ENCODE measurements around the gene HIF1A.
"Not testable (repeated sequence)": the region's sequence is repeated elsewhere in the genome, so short reads cannot be mapped to it uniquely, and the experiment has no call there.

HIF1A gene

DNA sequence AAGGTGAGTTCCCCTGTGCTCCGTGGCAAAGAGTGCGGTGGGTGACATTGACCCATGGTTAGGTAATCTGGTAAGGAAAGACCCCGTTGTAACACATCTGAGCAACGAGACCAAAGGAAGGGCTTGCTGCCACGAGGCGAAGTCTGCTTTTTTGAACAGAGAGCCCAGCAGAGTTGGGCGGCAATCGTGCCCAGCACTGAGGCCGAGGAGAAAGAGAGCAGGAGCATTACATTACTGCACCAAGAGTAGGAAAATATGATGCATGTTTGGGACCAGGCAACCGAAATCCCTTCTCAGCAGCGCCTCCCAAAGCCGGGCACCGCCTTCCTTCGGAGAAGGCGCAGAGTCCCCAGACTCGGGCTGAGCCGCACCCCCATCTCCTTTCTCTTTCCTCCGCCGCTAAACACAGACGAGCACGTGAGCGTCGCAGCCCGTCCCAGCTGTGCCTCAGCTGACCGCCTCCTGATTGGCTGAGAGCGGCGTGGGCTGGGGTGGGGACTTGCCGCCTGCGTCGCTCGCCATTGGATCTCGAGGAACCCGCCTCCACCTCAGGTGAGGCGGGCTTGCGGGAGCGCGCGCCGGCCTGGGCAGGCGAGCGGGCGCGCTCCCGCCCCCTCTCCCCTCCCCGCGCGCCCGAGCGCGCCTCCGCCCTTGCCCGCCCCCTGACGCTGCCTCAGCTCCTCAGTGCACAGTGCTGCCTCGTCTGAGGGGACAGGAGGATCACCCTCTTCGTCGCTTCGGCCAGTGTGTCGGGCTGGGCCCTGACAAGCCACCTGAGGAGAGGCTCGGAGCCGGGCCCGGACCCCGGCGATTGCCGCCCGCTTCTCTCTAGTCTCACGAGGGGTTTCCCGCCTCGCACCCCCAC is at the start of gene HIF1A:
Gene HIF1A (plus strand): TSS at position 684 of the 865 bp plus-strand sequence. CDS start 292 bp downstream, outside the sequence.
- DNase-seq: peak; percentile 96

DNA sequence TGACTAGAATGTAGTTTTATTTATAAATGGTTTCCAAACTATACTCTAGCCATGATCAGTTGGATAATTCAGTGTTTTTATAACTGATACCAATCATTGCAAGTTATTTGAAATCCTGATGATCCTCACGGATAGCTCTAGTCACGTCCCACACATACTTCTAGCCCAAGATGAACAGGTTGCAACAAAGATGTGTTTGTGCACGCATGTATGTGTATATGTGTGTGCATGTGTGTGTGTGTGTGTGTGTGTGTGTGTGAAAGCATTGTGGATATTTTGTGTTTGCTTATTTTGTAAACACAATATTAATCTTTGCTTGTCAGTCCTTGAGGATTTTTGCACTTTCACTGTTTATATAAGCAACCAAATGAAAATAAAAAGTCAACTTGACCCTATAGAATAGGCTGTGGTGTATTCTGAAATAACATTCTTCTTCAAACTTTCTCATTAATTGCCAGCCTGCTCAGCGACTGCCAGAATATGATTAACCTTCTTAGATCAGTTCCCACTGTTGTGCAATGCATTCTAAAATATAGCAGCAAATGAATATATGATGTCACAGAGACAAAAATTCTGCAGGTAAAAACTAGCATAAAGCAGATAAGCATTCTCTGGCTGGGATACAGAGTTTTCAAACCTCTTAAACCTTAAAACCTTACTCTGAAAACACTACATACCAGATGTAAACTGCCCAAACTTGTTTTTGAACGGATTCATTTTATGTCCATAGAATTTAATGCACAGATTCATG is 48.8 kb upstream of the HIF1A start:
- DNase-seq: no peak

DNA sequence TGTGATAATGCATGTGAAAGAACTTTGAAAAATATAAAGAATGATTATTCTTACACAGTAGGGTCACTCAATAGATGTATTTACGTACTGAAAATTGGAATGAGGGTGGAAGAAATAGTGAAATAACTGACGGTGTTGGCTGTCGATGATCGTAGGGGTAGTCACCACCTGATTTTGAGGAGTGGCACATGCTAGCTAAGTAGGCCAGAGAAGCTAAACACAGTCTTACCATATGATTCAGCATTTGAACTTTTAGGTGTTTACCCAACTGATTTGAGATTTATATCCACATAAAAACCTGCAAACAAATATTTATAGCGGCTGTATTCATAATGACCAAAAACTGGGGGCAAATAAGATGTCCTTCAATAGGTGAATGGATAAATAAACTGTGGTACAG is 47.6 kb upstream of the HIF1A start:
- no peak for DNase-seq

DNA sequence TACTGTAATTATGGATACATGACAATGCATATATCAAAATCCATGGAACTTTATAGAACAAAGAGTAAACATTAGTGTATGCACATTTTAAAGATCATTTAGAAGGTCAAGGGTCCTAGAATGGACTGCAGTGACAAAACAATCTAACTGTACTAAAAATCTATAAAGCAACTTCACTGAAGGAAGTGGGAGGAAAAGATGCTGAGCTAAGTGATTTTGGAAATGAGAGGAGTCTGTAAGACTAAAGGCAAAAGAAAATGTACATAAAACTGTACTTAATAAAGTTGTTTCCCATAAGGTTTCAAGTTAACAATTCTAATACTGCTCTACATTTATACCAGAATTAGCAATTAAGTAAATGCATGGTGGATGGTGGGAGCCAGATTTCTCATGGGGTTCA is 46.9 kb upstream of the HIF1A start:
- no peak for DNase-seq

DNA sequence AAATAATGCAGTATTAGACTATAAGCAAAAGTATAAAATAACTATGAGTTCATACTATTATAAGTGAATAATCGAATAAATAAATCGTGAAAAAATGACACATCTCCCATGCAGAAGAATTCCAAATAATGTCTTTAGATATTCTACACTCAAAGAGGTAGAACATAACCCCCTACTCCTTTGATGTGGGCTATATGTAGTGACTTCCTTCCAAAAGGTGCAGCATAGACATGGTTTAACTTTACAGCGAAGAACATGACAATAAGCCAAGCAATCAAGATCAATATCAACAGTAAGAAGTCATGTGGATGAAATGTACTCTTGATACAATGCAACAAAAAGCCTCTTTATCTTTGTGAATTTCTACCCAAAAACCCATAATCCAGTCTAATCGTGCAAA is 46.0 kb upstream of the HIF1A start:
- no peak for DNase-seq

DNA sequence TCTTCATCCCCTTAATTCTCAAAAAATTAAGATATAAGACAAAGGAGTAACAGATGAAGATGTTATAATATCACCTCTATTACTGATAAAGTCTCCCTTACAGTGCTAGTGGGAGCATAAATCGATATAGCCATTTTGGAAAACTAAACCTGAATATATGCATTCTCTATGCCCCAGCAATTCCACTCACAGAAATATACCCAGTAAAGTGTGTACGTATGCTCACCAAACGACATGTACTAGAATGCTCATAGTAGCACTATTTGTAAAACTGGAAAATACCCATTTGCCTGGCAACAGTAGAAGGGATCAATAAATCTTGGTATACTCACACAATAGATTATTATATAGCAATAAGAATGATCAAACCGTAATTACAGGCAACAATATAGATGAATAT is 44.0 kb upstream of the HIF1A start:
- no peak for DNase-seq

DNA sequence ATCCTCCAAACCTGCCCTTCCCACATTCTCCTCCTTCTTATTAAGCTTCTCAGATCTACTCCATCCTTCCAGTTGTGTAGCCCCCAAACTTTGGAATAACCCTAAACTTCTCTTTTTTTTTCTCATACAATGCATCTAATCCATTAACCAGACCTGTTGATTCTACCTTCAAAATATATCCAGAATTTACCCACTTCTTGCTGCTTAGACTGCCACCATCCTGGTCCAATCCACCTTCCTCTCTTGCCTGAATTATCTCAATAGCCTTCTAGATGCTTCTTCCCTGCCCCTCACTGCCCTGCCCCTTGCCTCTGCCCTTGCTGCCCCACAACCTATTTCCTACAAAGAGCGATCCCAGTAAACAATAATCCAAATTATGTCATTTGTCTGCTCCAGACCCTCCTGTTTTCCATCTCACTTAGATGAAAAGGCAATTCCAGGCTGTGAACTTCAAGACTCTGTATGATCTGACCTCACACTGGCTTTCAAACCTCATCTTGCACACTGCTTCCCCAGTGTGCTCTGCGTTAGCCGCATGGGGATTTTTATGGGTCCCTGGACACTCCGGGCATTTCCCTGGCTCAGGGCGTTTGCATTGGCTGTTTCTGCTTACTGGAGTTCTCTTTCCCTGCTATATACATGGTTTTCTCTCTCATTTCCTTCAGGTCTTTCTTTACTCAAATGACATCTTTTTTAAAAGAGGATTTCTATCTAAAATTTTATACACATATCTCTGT is 42.6 kb upstream of the HIF1A start:
- no peak for DNase-seq

DNA sequence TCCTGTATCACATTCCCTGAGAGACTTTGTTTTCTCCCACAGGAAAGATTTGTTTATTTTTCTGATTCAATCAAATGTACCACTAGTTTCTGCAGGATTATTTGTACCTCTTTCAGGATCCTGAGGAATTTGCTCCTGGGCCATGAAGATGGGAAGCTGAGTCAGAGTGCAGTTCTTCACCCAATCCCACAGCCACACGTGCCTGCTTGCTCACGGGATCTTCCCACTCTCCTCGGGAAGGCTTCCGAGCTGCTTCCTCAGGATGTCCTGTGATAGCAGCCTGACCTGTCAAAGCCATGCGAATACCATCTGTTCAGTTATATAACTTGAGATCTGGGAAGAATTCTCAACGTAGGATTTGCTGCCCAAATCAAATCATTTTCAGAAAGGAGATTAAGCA is 41.8 kb upstream of the HIF1A start:
- peak; percentile 44 for DNase-seq

DNA sequence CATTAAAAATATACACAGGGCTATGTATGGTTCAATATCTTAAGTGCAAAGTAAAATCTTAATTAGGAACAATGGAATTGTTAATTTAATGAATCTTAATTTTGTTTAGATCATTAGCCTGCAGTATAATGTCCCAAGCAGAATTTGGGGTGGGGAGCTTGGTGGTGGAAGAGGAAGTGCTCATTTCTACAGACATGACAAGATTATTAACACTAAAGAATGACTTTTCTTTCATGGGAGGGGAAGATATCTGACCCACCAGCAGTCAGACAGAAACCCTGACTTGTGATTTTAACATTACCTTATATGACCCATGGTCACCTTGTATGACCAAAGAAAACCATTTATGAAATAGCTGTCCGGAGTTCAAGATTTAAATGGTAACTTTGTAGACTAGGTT is 41.3 kb upstream of the HIF1A start:
- no peak for DNase-seq

DNA sequence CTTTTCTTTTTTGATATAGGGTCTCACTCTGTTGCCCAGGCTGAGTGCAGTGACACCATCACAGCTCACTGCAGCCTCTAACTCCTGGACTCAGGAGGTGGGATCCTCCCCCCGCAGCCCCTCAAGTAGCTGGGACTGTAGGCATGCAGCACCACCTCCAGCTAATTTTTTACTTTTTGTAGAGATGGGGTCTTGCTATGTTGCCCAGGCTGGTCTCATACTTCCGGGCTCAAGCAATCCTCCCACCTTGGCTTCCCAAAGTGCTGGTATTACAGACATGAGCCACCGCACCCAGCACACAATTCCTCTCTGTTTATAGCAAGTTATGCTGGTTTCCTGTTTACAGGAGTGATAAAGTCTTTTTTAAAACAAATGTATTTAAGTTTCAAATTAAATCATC is 39.5 kb upstream of the HIF1A start:
- DNase-seq: no peak

DNA sequence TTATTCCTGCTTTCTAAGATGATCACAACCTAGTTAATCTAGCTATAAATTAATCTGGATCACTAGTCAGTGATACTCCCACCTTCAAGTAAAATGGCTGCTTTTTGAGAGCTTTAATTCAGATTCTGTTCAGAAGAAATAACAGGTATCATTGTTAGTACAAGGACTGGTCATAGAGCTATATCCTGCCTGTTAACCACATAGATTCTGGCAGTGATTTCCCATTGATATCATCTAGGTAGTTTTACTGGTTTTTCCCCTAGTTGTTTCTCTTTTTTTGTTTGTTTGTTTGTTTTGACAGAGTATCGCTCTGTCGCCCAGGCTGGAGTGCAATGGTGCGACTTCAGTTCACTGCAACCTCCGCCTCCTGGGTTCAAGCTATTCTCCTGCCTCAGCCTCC is 39.0 kb upstream of the HIF1A start:
- DNase-seq: no peak

DNA sequence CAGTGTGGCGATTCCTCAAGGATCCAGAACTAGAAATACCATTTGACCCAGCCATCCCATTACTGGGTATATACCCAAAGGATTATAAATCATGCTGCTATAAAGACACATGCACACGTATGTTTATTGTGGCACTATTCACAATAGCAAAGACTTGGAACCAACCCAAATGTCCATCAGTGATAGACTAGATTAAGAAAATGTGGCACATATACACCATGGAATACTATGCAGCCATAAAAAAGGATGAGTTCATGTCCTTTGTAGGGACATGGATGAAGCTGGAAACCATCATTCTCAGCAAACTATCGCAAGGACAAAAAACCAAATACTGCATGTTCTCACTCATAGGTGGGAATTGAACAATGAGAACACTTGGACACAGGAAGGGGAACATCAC is 37.2 kb upstream of the HIF1A start:
- DNase-seq: not testable (repeated sequence)

DNA sequence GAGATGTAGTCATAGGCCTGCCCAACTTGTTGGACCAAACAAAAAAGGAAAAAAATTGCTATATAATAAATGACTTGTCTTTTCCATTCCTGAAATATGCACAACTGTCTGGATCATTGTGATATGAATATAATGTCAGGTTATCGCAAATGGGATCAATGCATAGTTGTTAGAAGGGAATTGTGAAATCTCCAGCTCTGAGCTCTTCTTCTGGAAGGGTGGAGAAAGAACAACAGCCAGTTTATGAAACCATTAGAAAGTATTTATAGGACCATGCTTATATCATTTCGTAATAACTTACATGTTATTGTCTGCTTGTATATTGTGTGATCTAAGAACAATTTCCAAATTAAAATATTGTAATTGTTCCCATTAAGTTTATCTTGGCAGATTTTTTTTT is 35.7 kb upstream of the HIF1A start:
- DNase-seq: no peak

DNA sequence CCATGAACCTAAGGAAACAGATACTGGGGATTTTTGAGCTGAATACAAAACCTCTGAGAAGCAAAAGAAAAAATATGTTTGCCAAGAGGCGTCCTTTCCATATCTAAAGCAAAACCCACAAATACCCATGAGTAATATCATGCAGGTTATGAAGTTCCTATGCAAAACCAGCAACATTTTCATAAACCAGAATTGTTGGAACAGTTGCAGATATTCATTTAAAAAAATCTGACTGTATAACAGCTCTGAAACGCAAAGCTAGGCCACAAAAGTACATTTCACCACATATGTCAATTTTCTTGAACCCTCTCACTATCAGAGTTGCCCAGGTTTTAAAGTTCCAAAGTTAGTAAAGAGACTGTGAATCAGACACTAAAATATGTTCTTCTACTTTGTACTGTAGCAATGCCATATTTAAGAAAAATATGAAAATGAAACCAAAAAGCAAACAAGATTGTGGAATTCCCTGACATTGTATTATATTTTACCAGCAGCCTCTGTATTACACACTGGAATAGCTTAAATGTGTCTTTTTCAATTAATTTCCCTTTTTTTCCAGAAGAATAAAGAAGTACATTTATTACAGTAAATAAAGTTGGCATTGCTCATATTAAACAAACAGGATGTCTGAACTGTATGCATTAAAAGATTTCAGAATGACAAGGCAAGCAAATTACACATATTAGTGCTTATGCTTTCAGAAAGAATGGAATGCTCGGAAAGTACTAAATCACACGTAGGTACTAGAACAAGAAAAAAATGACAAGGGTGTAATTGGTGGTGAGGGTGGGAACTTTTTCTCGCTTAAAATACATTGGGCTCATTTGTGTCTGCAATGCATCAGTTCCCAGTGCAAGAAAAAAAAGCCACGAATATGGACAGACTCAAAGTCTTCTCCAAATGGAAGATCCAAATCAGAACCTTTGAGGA is 33.6 kb upstream of the HIF1A start:
- DNase-seq: no peak

DNA sequence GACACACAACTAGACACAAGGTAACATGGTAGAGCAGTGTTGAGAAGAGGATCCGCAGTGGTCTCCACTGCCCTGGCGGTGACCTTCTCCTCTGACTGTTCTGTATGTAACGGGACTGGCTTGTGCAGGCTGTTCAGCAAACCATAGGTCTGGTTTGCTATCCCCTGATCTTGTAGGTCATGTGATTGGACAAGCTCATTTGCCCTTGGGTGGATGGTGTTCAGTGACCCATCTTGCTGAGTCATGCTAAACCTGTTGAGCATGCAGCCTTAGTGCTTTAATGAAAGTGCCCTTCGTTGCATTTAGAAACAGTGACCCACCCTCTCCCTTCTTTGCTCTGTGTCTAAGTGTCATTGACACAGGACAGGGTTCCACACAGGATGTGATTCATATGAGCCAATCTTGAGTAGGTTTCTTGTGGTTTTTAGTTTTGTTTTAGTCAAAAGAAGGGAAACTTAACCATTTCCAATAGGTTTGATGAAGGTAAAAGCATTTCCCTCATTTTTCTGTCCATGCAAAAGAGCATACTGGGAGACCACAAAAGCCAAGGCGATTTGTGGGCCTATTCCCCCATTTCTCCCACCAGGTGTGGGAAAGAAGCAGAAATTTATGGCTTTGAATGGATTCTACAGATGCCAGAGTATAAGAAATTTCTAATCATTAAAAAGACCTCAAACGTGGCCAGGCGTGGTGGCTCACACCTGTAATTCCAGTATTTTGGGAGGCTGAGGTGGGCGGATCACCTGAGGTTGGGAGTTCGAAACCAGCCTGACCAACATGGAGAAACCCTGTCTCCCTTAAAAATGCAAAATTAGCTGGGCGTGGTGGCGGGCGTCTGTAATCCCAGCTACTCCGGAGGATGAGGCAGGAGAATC is 32.6 kb upstream of the HIF1A start:
- no peak for DNase-seq

DNA sequence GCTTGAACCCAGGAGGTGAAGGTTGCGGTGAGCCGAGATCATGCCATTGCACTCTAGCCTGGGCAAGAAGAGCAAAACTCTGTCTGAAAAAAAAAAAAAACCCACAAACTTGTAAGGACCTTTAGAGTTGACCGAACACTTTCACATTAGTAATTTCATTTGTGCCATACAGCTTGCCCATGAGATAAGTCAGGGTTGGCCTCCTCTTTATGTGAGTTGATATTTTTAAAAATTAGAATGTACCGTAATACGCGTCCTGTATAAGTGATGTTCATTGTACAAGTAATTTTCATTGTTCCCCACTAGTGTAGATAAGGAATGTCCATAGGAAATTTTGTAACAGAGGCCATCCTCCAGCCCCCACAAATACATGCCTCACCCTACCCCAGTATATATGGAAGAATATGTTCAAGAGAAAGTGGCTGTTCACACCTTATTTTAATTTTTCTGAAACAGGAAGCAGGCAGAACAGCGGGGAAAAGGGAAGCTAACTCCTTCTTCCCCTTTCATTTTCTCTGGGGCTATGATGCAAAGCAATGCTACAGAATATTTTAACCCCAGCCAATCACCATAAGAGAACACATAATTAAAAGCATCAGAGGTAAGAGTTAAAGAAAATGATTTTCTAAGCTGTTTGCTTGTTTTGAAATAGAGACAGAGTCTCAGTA is 31.9 kb upstream of the HIF1A start:
- no peak for DNase-seq

DNA sequence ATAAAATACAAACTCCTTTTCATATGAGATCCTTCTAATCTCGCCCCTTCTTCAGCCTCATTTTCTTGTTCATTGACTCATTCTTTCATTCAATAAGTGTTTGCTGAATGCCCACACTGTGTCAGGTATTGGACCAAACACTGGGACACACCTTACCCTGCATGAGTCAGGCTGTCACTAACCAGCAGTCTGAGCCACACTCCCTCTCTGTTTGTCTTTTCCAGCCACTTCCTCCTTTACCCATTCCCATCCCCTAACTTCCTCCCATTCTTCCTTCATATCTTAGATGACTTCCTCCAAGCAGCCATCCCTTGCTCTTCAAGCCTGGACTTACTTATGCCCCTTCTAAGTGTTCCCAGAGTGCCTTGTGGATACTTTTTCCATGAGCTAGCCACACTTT is 27.0 kb upstream of the HIF1A start:
- DNase-seq: no peak

DNA sequence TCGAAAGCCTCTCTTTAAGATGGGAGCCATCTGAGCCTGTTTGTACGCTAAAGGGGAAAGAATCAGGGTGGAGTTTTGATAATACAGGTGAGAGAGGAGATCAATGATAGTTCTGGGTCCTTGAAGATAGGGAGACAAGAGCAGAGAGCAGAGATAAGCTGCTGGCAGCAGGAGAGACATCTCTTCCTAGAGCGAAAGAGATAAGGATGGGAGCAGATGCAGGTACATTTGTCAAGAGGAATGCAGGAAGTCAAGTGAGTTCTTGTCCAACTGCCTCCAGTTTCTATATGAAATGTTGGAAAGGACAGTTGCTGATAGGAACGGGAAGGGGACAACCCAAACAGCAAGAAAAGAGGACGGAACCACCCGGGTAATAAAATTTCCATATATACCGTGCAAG is 24.7 kb upstream of the HIF1A start:
- DNase-seq: no peak

DNA sequence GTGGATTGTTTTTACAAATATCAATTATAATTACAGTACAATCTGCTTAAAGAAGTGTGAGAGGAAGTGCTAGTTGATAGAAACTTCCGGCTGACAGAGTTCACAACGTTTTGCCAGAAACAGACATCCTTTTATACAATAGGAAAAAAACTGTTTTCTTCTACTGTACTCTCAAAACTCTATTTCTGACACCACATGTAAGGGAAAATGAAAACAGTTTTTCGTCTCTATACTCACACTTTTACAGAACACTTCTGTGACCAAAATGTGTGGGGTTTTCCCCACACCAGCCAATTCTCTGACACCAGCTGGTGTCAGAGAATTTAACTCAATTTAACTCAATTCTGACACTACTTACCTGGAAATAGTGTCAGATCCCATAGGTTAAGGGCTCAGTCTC is 24.2 kb upstream of the HIF1A start:
- no peak for DNase-seq

DNA sequence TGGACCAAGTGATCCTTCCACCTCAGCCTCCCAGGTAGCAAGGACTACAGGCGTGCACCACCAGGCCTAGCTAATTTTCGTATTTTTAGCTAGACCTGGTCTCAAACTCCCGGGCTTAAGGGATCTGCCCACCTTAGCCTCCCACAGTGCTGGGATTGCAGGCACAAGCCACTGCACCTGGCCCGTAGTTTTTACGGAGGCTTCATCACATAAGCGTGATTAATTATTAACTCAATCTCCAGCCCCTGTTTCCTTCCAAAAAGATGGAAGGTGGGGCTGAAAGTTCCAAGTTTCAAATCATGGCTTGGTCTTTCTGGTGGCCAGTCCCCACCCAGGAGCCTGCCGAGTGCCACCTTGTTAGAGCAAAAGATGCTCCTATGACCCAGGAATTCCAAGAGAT is 22.5 kb upstream of the HIF1A start:
- DNase-seq: no peak

DNA sequence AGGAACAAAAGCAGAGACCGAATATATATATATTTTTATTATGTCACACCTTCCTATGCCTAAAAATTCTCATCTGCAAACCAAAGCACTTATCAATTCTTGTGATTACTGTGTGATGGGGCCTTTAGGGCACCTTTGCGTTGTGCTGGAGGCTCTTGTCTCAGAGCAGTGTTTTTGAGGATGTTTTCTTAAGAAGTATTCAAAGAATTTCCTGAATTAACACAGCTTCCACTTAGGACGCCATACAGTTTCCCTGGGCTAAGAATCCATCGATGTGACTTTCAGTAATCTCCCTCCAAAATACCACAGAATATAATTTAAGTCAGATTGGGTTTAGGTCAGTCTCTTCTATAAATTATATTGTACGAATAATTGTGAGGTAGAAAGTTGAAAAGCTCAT is 22.0 kb upstream of the HIF1A start:
- DNase-seq: no peak
